Gastroesophageal sphincter (tissue), 4 donors: ENCODE results near the gene CA4. TPM values are rescaled to one million over a fixed set of nuclear protein-coding genes. Genes with fewer than 3 reads are reported as not detected.
A peak's percentile ranks its signal among the peaks of the same experiment; 100 is the strongest.

ENCODE experiments used
- ATAC-seq: fragments of 150-250 bp; one replicate; pipeline ENCODE4 v1.9.1; 2016; ENCODE audit warnings: mild to moderate bottlenecking, moderate library complexity
- H3K27ac ChIP-seq, 4 donors: fragments of 200-600 bp; sonication (generic) in 3 of 4; 1 replicate in 3 of 4; 2 replicates in 1 of 4; pipeline ENCODE4 v1.5.1; 2016 to 2019
- H3K27me3 ChIP-seq: fragments of 200-600 bp; sonication (generic); one replicate; pipeline ENCODE4 v1.5.1; 2019
- H3K36me3 ChIP-seq, 2 donors: fragments of 200-600 bp; sonication (generic); one replicate each; pipeline ENCODE4 v1.5.1; 2019; ENCODE audit warnings: control low read depth in 1 of 2
- H3K4me1 ChIP-seq, 3 donors: fragments of 200-600 bp; sonication (generic); 1 replicate in 2 of 3; 2 replicates in 1 of 3; pipeline ENCODE4 v1.5.1; 2016 to 2019; ENCODE audit warnings: control low read depth in 2 of 3
- H3K4me3 ChIP-seq, 2 donors: fragments of 200-600 bp; sonication (generic); one replicate each; pipeline ENCODE4 v1.5.1; 2019; ENCODE audit warnings: mild to moderate bottlenecking in 1 of 2, moderate library complexity in 1 of 2
- H3K9me3 ChIP-seq, 3 donors: fragments of 200-600 bp; sonication (generic); one replicate each; pipeline ENCODE4 v1.5.1; 2017 to 2019; ENCODE audit warnings: control low read depth in 2 of 3
- CTCF ChIP-seq, 4 experiments: fragments of 200-600 bp in 2 of 4; fragments of 450-650 bp in 2 of 4; sonication (generic) in 1 of 4; IDR thresholded peaks; one replicate each; pipeline ENCODE4 v1.5.1; 2017 to 2019; ENCODE audit warnings: antibody characterized with exemption in 4 of 4, mild to moderate bottlenecking in 2 of 4, moderate library complexity in 2 of 4
- EP300 ChIP-seq: sonication (generic); formaldehyde crosslinking; IDR thresholded peaks from one replicate; pipeline ENCODE4 v1.6.1; 2017; ENCODE audit warnings: antibody characterized with exemption, mild to moderate bottlenecking
- POLR2A ChIP-seq, 2 donors: fragments of 450-650 bp; IDR thresholded peaks; one replicate each; pipeline ENCODE4 v1.6.1; 2017; ENCODE audit warnings: antibody characterized with exemption in 2 of 2, mild to moderate bottlenecking in 2 of 2, moderate library complexity in 1 of 2
- POLR2AphosphoS5 ChIP-seq: sonication (generic); formaldehyde crosslinking; IDR thresholded peaks from one replicate; pipeline ENCODE4 v1.6.1; 2017; ENCODE audit warnings: antibody characterized with exemption
- WGBS, 2 donors: methylation state at CpG; one replicate each; pipeline ENCODE4 v1.1.5; 2018; ENCODE audit warnings: low coverage in 1 of 2; 5-methylcytosine and 5-hydroxymethylcytosine counted together
- total RNA-seq, 4 donors: library from RNA; depleted of rRNA; stranded (reverse); fragments of >200 nt; gene quantifications; one replicate each; pipeline ENCODE4 v1.1.0, GENCODE V29; 2016

CA4 gene
- total RNA-seq, 4 donors from 2014 or later = 1.8 to 5.5 (median 3.3) TPM

GRCh38 chr17:60161598-60162330 is 12.0 kb downstream of the CA4 start:
- H3K27me3 ChIP-seq = peaks cover 54% of the 10 kb centered on the region

DNA sequence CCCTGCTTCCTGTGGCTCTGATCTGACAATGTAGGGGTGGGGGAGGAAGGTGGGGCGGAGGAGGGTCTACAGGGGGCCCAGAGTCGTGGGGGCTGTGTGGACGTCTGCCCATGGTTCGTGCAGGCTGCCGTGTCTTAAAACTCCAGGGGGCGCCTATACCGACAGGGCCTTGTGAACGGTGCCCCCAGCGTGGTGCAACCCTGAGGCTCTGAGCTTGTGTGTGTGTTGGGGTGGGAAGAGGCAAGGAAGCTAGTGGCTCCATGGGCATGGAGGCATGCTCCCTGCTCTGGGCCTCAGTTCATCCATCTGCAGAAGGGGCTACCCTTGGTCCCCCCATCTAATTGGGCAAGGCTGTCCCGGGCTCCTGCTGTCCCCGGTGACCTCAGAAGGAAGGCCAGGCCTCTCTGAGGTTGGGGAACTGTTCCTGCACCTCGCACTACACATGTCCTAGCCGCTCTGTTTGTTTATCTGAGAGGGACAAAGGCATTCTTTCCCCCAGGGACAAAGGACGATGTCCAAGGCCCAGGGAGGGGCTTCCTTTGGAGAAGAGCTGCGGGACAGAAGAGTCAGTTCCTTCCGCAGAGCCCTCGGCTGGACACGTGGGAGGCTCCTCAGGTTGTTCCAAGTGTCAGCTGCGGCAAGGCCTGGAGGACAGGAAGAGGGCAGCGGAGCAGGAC is 13.5 kb downstream of the CA4 start:
- ATAC-seq = no peak
- 38 to 69% methylated on average over 6 to 7 of the region's 20 CpGs for WGBS, 2 donors
- Histone ChIP-seq H3K9me3 (no peaks in the 10 kb centered on the region), H3K27me3 (peaks cover 39% of the 10 kb centered on the region), H3K4me3 (no peak overlapping the region), H3K36me3 (no peaks in the 10 kb centered on the region), H3K4me1 (peaks cover 0 to 18% (median 0%) of the 10 kb centered on the region in 3 donors), H3K27ac (peak overlapping the region in 1 of 4 donors; percentile 14)
- TF ChIP-seq EP300 (no peak), CTCF (IDR thresholded peaks at IDR 0.05) (no peak), POLR2A (IDR thresholded peaks at IDR 0.05) (no peak)

More at GRCh38 chr17:60161598-60162330, 12.0 kb downstream of the CA4 start:
- Histone ChIP-seq H3K27ac (no peak overlapping the region), H3K4me3 (no peak overlapping the region), H3K9me3 (no peaks in the 10 kb centered on the region), H3K36me3 (no peaks in the 10 kb centered on the region), H3K4me1 (peaks cover 0 to 18% (median 0%) of the 10 kb centered on the region in 3 donors)
- ATAC-seq = peak; percentile 31
- TF ChIP-seq CTCF (IDR thresholded peaks at IDR 0.05) = no peak
- TF ChIP-seq POLR2A (IDR thresholded peaks at IDR 0.05) = no peak
- no peak for TF ChIP-seq EP300
- no peak for TF ChIP-seq POLR2AphosphoS5
- 36 to 43% methylated on average over 4 of the region's 17 CpGs for WGBS, 2 donors

DNA sequence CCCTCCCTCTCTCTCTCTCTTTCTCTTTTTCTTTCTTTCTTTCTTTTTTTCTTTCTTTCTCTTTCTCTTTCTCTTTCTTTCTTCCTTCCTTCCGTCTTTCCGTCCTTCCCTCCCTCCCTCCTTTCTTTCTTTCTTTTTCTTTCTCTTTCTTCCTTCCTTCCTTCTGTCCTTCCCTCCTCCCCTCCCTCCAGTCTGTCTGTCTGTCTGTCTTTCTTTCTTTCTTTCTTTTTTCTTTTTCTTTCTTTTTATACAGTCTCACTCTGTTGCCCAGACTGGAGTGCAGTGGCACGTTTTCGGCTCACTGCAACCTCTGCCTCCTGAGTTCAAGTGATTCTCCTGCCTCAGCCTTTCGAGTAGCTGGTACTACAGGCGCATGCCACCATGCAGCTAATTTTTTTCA is 14.4 kb downstream of the CA4 start:
- H3K4me1 ChIP-seq = peaks cover 0 to 18% (median 0%) of the 10 kb centered on the region in 3 donors
- H3K4me3 ChIP-seq = no peak overlapping the region
- TF ChIP-seq POLR2AphosphoS5 = no peak
- no peak for TF ChIP-seq EP300
- TF ChIP-seq CTCF (IDR thresholded peaks at IDR 0.05) = no peak
- no peak for TF ChIP-seq POLR2A (IDR thresholded peaks at IDR 0.05)
- no peak overlapping the region for H3K27ac ChIP-seq
- no peaks in the 10 kb centered on the region for H3K9me3 ChIP-seq
- no peak for ATAC-seq
- WGBS, 2 donors = 91% methylated on average over 4 of the region's 6 CpGs; no CpG with 5 or more reads in 1 of the 2 donors
- H3K36me3 ChIP-seq = no peaks in the 10 kb centered on the region
- peaks cover 30% of the 10 kb centered on the region for H3K27me3 ChIP-seq

DNA sequence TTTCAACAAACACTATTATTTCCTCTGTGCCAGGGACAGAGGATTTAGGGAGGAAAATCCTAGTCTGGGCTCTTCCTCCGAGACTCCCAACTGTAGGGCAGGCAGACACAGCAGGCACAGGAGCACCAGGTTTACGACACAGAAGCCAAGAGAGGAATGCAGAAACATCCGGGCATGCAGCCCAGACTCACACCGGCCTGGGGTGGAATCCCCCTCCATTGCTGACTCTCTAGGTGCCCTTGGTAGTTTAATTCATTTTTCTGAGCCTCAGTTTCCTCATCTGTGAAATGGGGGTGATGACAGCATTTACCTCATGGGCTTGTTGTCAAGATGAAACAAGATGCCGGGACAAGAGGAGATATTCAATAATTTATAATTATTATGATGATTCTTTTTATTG is 14.9 kb downstream of the CA4 start:
- ATAC-seq = no peak
- peaks cover 0 to 18% (median 0%) of the 10 kb centered on the region in 3 donors for H3K4me1 ChIP-seq
- H3K27me3 ChIP-seq = peaks cover 25% of the 10 kb centered on the region
- H3K36me3 ChIP-seq = no peaks in the 10 kb centered on the region
- no peak overlapping the region for H3K27ac ChIP-seq
- 63% methylated on average over 2 of the region's 5 CpGs; no CpG with 5 or more reads in 1 of the 2 donors for WGBS, 2 donors
- no peak overlapping the region for H3K4me3 ChIP-seq
- TF ChIP-seq CTCF (IDR thresholded peaks at IDR 0.05) = no peak
- TF ChIP-seq EP300 = no peak
- TF ChIP-seq POLR2A (IDR thresholded peaks at IDR 0.05) = no peak
- no peak for TF ChIP-seq POLR2AphosphoS5
- H3K9me3 ChIP-seq = no peaks in the 10 kb centered on the region
